Measurements from ENCODE around the gene MAP4K4.

The MAP4K4 gene

DNA sequence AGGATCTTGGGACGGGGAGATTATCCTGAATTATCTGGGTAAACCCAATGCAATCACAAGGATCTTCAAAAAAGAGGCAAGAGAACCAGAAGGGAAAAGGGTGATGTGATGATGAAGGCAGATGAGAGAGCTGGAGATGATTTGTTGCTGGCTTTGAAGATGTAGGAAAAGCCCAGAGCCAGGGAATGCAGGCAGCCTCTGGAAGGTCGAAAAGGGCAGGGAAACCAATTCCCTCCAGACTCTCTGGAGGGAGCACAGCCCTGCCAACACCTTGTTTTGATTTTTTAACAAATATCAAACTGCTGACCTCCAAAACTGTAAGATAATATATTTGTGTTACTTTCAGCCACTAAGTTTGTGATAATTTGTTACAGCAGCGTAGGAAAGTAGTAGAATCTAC is 245.3 kb downstream of the MAP4K4 start:
- no peaks in the 10 kb centered on the region for H3K9me2 ChIP-seq (replicated peaks; ENCODE audit: low read depth, low read length)
- H3K4me2 ChIP-seq (ENCODE audit: low read depth, low read length, poor library complexity, severe bottlenecking), result no peak overlapping the region
- no peaks in the 10 kb centered on the region for H3K4me1 ChIP-seq (ENCODE audit: insufficient read depth, low read length, poor library complexity, severe bottlenecking)
- no peak overlapping the region for H3K4me3 ChIP-seq (ENCODE audit: low read length, poor library complexity, severe bottlenecking)
- no peak for TF ChIP-seq EZH2phosphoT487 (IDR thresholded peaks at IDR 0.05; ENCODE audit: borderline replicate concordance)
- no peaks in the 10 kb centered on the region for H3F3A ChIP-seq (ENCODE audit: low read depth)
- H3K9ac ChIP-seq (ENCODE audit: low read depth, low read length, poor library complexity, severe bottlenecking), result no peak overlapping the region
- no peaks in the 10 kb centered on the region for H3K79me2 ChIP-seq (ENCODE audit: insufficient read depth, low read length)
- H3K27me3 ChIP-seq (ENCODE audit: insufficient read depth, low read length, poor library complexity, severe bottlenecking), result no peaks in the 10 kb centered on the region
- no peaks in the 10 kb centered on the region; the same call in 1 of the 2 replicates for H3K9me3 ChIP-seq (ENCODE audit: insufficient read depth, low read depth, low read length)
- H2AFZ ChIP-seq (ENCODE audit: low read length), result no peak overlapping the region
- H3K36me3 ChIP-seq (ENCODE audit: insufficient read depth, low read length), result no peaks in the 10 kb centered on the region
- H4K20me1 ChIP-seq (ENCODE audit: insufficient read depth, low read length, poor library complexity, severe bottlenecking), result no peaks in the 10 kb centered on the region
